GM20000 (cell line): ENCODE measurements around the gene GAMT.
"Not testable (repeated sequence)": the region's sequence is repeated elsewhere in the genome, so short reads cannot be mapped to it uniquely, and the experiment has no call there.

Experiments used
- DNase-seq: peaks from one replicate; pipeline ENCODE4 v3.0.0; 2012; ENCODE audit warnings: low spot score
- CTCF ChIP-seq: IDR thresholded peaks from 2 replicates; pipeline ENCODE4 v1.5.1; 2012; ENCODE audit warnings: mild to moderate bottlenecking, control low read depth; ENCODE audit errors: extremely low read depth, missing control alignments

GAMT gene

GRCh38 chr19:1445185-1445931 lies 44.0 kb upstream of the GAMT start:
- DNase-seq: peak; percentile 98

GRCh38 chr19:1441677-1442438 lies 40.5 kb upstream of the GAMT start:
- TF ChIP-seq CTCF: no peak
- DNase-seq: no peak

More at GRCh38 chr19:1445185-1445931, 44.0 kb upstream of the GAMT start:
- TF ChIP-seq CTCF: peak; percentile 98

GRCh38 chr19:1441022-1441426 lies 39.7 kb upstream of the GAMT start:
- no peak for TF ChIP-seq CTCF
- DNase-seq: no peak

GRCh38 chr19:1440418-1440801 lies 39.1 kb upstream of the GAMT start:
- DNase-seq: no peak
- no peak for TF ChIP-seq CTCF

- not testable (repeated sequence) for DNase-seq
Measured at GRCh38 chr19:1439525-1440417, 38.4 kb upstream of the GAMT start.

- no peak for TF ChIP-seq CTCF
- no peak for DNase-seq
Measured at GRCh38 chr19:1438933-1439354, 37.6 kb upstream of the GAMT start.

GRCh38 chr19:1438035-1438932 lies 36.9 kb upstream of the GAMT start, which contains the start of gene RPS15:
Gene RPS15 (plus strand): TSS chr19:1438396. CDS start chr19:1438426, 30 bp downstream.
- TF ChIP-seq CTCF: peak; percentile 97
- DNase-seq: peak; percentile 99
